ENCODE results near the gene EXOC3L1.

DNA sequence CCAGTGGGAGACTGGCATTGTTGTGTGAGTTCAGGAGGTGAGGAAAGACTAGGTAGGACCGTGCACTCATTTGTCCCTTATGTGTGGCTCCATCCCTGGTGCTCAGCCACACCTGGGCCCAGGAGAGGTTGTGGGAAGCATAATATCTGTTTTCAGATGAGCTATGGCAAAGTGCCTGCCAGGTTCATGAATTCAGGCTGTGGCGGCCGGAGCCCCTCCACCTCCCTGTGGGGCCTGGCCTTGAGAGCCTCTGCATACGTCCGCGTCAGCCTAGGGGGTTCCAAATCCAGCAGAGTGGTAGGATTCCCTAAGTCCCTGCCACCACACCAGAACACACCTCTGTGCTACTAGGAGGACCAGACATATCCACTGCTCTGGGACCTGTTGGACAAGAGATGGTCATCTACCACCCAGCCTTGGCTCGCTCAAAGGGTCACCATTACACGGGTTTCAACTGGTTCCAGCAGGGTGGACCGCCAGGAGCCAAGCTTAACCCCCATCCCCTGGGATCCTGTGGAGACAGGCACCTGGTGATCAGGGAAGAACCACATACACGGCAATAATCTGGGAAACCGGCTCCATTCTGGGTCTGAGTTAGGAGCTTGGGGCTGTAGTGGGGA is 41.2 kb downstream of the EXOC3L1 start:
- no peak for TF ChIP-seq EZH2phosphoT487 (IDR thresholded peaks at IDR 0.05; ENCODE audit: borderline replicate concordance, low read depth, low read length)
- no peak for TF ChIP-seq CTCF (conservative IDR thresholded peaks at IDR 0.05; ENCODE audit: low read length)

All from OCI-LY7 (cell line).